GM21723 (cell line): Measurements from ENCODE around the gene GAS6.
"Not testable (repeated sequence)": the region's sequence is repeated elsewhere in the genome, so short reads cannot be mapped to it uniquely, and the experiment has no call there.

ENCODE experiments used
- ATAC-seq: cut with Tn5 transposase; IDR thresholded peaks from one replicate; pipeline ENCODE4 v1.9.1; 2021; ENCODE audit warnings: mild to moderate bottlenecking, moderate library complexity; ENCODE audit not compliant: unreplicated experiment

The GAS6 gene

DNA sequence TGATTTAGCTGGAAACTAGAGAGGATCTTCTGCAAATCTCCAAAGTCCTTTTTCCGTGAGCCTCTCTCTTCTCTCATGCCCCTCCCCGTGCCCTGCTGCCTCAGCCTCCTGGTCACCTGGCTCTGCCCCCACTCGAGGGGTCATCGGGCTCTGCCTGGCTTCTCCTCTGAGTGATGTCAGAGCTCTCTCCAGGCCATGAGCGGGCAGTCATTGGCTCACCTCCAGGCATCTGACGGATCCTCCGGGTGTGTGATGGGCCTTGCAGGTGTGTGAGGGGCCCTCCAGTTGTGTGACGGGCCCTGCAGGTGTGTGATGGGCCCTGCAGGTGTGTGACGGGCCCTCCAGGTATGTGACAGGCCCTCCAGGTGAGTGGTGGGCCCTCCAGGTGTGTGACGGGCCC is 10.3 kb upstream of the GAS6 start:
- ATAC-seq: no peak

DNA sequence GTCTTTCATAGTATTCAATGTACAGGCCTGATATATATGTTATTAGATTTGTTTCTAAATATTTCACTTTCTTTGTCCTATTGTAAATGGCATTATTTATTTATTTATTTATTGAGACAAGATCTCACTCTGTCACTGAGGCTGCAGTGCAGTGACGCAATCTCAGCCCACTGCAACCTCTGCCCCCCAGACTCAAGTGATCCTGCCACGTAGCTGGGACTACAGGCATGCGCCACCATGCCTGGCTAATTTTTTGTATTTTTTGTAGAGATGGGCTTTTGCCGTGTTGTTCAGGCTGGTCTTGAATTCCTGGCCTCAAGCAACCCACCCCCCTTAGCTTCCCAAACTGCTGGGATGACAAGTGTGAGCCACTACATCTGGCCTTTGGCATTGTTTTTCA is 5.4 kb upstream of the GAS6 start:
- no peak for ATAC-seq

DNA sequence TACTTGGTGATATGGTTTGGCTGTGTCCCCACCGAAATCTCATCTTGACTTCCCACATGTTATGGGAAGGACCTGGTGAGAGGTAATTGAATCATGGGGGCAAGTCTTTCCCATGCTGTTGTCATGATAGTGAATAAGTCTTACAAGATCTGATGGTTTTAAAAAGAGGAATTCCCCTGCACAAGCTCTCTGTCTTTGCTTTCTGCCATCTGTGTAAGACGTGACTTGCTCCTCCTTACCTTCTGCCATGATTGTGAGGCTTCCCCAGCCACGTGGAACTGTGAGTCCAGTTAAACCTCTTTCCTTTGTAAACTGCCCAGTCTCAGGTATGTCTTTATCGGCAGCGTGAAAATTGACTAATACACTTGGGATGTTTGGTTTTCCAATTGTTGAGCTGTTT is 4.0 kb upstream of the GAS6 start:
- not testable (repeated sequence) for ATAC-seq

DNA sequence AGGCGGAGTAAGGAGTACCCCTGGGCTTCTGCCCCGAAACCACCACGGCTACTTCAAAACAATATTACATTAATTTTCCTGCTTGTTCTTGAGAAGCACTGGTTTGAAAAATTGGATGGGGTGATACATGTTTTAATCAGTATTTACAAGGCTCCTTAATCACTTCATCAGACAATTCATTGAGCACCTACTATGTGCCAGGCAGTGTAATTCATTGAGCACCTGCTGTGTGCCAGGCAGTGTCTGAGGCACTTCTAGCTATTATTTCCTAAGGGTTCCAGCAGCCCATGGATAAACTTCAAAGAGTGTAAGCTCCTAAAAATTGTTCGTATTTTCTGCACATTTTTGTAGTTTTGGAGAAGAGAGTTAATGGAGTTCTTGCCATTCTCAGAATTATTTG is 1.6 kb upstream of the GAS6 start:
- no peak for ATAC-seq

DNA sequence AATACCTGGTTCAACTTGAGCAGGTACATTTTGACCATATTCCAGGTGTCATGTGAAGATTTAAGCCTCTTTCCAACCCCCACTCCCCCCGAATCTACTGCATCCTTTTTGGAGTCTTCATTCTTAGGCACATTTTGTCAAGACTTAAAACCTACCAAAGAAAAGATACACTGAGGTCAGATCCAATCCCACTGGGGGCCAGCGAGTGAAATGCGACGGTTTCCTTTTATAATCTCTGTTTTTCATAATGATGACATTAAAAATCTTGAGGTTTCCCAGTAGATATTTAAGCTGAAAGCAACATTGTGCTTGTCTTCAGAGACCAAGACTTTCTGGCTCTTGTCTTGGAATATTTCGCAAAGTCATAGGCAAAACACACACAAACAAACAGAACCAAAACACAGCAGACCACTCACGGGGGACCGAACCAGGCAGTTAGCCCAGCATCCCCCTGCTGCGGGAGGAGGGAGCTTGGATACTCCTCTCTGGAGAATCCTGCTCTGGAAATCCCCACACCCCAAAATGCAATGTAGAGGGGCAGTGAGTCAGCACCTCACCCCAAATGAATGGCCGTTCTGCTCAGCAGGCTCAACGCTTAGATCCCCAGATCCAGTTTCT is 506 bp upstream of the GAS6 start:
- no peak for ATAC-seq

DNA sequence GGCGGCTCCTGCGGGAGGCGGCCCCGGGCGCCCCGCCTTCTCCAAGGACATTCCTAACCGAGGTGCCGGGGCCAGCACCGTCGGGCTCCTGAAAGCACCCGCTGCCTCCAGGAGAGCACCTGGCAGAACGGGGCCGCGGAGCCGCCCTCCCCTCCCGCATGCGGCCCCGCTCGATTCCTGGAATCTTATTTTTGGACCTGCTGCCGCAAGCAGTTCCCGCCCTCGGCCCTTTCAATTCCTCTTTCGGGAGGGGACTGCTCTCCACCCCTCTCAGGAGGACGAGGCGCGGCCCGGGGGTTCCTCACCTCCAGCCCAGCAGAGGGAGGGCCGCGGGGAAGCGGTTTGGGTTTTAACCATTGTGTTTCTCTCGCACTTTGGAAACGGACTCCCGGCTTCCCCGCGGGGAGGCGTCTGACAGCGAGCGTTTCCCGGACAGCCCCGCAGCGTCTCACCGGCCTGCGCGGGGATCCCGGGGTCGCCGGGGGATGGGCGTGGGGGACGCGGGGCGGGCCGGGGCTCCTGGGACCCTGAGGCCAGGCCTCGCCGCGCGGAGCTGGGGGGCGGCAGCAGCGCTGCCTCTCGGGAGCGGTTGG is 849 bp downstream of the GAS6 start:
- ATAC-seq: no peak

DNA sequence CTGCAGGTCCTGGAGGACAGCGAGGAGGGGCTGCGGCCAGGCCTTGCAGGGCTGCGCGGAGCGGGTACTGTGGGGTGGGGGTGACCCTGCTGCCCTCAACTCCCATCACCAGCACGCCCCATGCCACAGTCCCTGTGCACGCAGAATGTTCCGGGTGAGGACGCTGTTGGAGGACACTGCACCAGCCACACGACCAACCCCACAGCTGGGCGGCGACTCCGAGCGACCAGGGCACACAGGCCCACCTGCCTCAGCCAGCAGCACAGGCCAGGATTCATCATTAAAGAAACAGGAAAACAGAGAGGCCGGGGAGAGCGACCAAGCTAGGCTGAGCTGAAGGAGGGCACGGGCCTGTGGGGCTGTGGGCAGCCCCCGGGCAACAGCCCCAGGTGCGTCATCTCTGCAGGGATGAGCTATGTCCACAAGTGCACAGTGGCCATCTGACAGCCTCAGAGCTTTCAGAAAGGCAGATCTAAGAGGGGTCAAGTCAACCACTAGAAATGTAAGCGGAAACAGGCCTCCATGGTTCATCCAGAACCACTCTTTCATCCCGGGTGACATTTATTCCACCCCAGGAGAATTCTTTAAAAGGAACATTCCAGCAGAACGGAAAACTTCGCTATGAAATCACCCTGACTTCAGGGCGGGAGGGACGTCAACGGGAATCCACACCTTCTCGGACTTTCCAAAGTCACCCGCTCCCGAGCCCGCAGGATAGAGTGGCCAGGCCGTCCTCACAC is 1.5 kb downstream of the GAS6 start:
- no peak for ATAC-seq

DNA sequence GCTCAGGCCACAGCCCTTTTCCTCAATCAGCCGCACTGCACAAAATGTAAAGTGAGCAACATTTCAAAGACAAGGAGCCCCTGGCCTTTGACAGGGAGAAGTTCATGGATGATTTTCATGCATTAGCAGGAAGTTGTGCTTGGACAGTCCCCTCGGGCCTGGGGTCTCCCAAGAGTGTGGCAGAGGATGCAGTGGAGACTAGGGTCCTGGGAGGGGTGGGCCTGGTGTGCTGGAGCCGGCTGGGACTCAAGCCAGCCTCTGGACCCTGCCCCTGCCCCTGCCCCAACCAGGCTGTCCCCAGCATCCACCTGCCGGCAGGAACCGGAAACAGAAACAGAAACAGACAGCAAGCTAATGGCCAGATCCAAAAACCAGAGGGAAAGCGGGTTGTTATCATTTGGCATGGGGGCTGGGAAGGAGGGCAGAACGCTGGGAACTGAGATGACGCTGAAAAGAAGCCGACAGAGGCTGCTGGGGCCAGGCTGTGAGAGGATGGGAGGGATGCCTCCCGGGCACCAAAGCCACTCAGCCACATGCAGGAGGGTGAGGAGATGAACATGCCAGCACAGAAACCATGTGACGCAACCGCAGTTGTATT is 2.3 kb downstream of the GAS6 start:
- ATAC-seq: no peak

DNA sequence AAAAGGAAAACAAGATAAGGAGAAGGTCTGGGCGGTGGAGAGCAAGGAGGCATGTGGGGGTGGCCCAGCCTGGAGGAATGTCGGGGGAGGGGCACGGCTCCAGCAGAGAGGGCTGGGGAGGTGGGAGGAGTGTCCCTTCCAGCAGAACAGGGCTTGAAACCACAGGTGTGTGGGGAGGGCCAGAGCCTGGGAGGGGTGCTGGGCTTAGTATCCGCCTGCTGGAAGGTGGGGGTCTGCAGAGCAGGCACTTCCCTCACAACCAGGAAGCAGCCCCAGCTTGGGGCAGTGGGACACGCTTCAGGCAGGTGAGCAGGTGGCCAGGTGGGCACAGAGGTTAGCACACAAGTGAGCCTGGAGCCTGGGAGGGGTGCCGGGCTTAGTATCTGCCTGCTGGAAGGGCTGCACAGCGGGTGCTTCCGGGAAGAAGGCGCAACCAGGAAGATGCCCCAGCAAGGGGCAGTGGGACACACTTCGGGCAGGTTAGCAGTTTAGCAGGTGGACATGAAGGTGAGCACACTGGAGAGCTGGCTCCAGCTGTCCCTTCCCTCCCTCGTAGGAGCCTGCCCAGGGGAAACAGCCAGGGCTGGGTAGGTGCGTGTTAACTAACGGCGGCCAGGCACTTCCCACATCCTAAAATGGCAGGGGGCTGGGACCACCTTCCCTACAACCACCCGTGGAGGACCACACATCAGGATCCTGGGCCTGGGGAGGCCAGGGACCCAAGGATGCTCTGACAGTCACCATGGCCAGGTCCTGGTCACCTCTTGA is 3.0 kb downstream of the GAS6 start:
- no peak for ATAC-seq

DNA sequence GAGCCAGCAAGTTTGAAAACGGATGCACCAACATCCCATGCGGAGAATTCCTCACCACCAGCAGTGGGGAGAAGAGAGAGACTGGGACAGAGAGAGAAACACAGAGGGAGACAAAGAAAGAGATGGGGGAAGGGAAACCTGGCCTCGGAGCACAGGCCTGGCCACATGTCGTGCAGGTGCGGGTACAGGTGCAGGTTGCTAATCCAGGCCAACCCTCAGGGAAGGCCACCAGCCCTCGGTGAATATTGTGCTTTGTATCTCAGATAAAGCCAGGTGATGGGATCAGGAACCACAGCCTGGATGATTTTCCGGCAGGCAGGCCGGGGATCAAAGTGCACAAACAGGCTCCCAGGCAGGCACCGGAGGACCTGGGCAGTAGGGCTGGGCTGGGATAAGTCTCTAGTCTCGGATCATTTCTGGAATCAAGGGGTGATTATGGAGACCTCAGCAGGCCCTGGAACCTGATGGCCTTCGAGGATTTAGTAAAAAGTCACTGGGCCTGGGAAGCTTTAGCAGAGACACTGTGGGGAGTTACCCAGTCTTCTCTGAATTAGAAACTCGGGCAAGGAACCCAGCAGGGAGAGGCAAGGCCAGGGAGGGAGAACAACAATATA is 3.7 kb downstream of the GAS6 start:
- ATAC-seq: no peak

DNA sequence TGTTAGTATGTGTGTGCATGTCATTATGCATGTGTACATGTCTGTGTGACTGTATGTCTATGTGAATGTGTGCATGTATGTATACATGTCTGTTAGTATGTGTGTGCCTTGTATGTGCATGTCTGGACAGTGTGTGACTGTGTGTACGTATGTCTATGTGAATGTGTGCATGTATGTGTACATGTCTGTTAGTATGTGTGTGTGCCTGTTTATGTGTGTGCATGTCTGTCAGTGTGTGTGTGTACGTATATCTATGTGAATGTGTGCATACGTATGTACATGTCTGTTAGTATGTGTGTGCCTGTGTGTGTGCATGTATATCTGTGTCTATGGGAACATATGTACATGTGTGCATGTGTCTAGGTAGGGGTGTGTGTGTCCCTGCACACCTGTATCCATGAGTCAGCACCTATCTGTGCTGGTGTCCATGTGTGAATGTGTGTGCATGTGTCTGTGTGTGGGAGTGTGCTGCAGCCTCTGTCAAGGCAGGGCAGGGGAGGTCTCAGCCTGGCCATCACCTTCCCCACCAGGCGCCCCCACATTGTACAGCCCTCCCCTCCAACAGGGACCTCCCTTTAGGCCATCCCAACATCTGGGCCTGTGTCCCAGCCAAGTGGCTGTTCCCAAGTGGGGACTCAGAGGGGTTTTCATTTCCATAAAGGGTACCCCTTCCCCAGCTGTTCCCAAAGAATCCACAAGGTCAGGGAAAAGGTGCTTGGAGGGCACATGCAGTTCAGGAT is 4.4 kb downstream of the GAS6 start:
- ATAC-seq: no peak

DNA sequence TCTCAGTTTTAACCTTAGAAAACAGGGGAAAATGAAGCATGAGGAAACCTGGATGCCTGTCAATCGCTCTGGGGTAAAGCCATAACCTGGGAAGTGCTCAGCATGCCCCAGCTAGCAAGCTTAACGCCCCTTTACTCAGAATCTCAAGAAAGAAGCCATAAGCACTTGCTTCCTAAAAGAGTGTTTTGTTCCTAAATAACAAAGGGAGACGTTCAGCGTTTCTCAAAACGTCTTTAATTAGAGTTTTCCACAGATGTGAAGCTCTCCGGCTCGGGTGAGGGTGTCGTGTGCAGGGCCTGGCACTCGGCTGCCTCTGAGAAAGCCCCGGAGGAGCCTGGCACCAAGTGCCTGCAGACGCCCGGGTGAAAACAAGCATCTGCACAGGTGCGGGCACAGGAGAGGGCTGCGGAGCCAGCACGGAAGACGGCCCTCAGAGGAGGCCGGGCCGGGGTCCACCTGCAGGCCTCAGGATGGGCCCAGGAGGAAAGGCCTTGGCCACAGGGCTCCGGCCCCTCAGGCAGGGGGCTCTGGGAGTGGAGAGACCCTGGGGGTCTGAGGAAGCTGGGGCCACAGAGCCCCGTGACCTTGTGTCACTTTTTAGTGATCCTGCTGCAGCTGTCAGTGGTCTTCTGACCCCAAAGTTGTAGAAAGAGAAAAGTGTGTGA is 6.2 kb downstream of the GAS6 start:
- ATAC-seq: no peak

DNA sequence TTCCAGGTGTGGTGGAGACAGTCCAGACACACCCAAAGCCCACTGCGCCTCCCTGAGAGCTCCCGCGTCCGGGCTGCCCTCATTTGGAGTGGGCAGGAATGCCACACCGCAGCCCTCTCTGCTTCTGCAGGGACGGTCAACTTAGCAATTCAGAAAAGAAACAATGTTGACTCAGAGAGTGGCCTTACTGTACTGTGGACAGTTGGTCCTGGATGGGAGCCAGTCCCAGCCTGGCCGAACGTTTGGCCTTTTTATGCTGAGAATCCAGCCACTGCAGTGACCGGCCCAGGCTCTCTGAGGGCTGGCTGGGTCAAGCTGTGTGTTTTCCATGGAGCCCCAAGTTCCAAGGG is 7.2 kb downstream of the GAS6 start:
- ATAC-seq: no peak

DNA sequence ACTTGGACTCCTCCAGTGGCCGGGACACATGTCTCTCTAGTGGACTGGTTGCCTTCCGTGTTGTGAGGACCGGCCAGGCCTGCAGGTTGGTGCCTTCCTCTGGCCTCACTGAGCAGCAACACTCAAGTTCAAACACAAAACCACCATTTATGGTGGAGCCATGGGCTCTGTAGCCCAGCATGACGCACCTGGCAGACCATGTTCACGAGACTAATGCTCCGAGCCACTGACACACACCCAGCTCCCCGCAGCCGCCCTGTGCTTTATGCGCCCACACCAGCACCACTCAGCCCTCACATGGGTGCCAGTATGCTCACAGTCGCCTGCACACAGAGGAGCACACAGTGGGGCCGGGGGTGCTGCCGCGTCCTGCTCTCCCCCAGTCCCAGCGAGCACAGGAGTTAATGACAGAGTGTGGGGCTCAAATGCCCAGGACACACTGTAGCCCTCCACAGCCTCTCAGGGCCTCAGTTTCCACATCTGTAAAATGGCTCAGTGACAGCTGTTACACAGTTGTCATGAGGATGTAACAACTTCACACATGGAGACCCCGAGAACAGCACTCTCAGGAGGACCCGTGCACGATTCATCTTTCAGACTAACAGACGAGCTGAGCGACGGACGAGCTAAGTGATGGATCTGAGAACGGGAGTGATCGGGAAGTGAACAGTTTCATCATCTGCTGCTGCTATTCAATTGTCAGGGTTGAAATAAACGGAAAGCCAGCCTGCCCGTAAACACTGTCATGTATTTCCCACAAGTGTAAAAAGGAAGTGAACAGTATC is 7.8 kb downstream of the GAS6 start:
- ATAC-seq: no peak

DNA sequence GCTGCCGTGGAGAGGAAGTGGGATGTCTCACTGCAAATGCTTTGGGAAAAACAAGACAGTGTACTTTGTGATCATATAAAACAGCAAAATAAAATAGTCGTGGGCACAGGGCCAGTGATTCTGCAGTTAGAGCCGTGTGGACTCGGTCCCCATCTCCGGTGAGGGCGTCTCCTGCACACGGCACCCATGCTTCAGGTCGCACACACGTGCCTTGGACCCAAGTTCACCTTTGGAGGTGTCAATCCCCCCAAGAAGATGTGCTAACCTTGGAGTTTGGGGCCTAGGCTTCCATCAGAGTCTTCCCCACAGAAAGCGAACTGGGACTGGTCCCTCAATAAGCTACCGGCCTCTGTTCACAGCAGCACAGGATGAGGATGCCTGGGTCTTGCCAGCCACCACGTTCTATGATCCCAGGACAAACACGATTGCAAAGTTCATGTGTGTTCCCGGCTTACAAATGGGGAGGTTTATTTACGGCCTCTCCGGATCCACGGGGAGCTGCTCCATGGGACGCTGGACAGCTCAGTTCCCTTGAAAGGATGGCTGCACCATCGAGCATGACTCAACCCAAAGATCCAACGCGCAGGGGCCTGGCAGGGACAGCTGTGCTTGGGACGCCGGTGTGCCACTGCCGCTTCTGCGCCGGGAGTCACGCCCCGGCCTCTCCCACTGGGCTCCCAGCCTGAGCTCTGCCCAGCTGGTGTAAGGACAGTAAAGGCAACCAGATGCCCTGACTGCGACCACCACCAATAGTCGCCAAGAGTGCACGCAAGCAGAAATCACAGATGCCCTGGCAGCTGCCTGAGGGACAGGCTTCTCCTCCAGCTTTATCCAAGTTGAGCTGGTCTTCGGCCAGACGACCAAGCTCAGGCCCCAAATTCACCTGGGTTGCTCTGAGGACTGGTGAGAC is 8.6 kb downstream of the GAS6 start:
- no peak for ATAC-seq

DNA sequence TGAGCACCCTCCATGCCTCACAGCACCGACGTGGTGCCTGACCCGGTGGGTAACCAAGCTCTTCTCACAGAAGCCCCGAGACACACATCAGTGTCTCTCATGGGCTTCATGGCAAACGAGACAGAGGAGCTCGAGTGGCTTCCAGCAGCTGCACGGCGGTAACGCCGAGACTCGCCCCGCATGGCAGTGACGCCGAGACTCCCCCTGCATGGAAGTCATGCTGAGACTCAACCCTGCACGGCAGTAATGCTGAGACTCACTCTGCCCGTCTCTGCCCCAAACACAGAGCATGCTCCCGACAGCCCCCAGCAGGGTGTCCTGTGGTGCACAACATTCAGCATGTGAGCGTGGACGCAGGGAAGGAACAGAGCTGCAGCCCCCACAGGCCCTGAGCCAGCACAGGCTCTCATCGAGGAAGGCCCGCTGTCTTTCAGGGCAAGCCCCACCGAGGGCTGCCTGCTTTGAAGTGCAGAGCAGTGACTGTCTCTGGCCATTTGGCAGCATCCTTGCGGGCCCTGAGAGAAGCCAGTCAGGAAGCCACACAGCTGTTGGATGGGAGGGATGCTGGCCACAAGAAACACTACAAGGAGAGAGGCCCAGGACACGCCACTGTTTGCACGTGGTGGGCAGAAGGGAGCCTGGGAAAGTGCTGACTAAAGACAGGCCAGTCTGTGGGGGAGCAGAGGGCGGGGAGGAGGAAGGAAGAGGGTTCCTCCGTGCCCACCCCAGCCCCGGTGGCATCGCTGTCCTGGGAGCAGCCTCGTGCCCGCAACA is 9.5 kb downstream of the GAS6 start:
- ATAC-seq: no peak

DNA sequence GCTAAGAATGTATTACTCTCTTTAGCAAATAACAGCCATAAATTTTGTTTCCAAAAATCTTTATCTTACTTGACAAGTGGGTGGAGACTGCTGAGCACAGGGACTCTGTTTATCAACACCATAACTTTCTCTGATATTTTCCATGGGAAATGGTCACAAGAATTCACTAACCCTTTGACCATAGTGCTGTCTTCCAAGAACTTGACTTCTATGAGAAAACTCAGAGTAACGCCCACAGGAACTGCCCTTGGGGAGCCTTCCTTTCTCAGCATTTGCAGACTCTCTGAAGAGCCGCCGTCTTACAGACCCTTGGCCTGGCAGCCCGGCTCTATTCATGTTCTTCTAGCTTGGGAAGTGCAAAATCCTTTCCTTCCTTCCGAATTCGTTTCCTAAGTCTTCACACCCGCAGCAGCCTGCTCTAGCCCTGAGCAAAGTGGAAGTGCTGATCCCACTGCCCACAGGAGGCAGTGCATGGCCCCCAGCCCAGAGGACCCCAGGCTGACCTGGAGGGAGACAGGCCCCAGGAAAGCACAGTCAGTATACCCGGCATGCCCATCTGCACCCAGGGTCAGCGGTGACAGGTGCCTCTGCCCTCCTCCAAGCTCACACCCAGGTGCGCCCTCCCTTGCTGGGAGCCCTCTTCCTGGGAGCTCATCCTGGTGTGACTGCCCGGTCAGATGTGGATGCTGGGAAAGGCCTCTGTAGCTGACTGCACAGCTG is 10.2 kb downstream of the GAS6 start:
- no peak for ATAC-seq
